Chondrocyte (in vitro differentiated cells): ENCODE measurements around the gene PRH2. TPM values are rescaled to one million over a fixed set of nuclear protein-coding genes. Genes with fewer than 3 reads are reported as not detected.

Experiments
- DNase-seq: peaks from one replicate; pipeline ENCODE4 v3.0.0; 2021; ENCODE audit warnings: mixed read lengths, low spot score
- H3K27ac Mint-ChIP-seq: one replicate; pipeline ENCODE4 v1.8.0; 2021; ENCODE audit warnings: mild to moderate bottlenecking, moderate library complexity, mixed read lengths; ENCODE audit not compliant: unreplicated experiment
- H3K27me3 Mint-ChIP-seq: 2 replicates; pipeline ENCODE4 v1.8.0; 2021; ENCODE audit warnings: low read depth, mixed read lengths
- H3K36me3 Mint-ChIP-seq: 2 replicates; pipeline ENCODE4 v1.8.0; 2021; ENCODE audit warnings: low read depth, mixed read lengths
- H3K4me1 Mint-ChIP-seq: 2 replicates; pipeline ENCODE4 v1.8.0; 2021; ENCODE audit warnings: low read depth, mild to moderate bottlenecking, mixed read lengths
- H3K4me3 Mint-ChIP-seq: one replicate; pipeline ENCODE4 v1.8.0; 2021; ENCODE audit warnings: mild to moderate bottlenecking, moderate library complexity, mixed read lengths; ENCODE audit not compliant: unreplicated experiment
- H3K9me3 Mint-ChIP-seq: 2 replicates; pipeline ENCODE4 v1.8.0; 2021; ENCODE audit warnings: low read depth, mixed read lengths
- total RNA-seq: library from RNA; stranded (reverse); gene quantifications from 3 replicates; pipeline ENCODE4 v1.2.1, GENCODE V29; 2021
- TF ChIP-seq, protein P1 (sequence below): fragments of 200-600 bp; sonication (generic); IDR thresholded peaks from 2 replicates; pipeline ENCODE4 v1.5.0; 2021; ENCODE audit warnings: antibody characterized with exemption, mild to moderate bottlenecking, moderate library complexity

The PRH2 gene
- total RNA-seq, 1 donor from 2014 or later = not detected

DNA sequence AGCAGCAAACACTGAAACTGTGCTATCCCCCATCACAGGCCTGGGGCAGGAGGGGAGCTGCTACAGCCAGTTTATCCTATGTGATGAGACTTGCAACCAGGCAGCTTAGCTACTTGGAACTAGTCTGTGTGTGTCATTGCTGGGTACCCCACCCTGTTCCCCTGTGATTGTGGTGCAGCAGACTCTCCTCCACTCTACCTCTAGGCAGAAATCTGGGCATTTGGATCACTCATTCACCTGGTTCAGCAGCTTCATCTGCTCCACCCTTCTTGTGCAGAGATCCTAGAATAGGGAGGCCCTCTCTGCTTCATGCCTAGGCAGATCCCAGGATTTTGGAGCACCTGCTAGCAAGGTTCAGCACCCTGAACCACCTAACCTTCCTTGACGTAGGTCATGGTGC, 28.5 kb upstream of the PRH2 start:
- TF ChIP-seq, protein P1, sequence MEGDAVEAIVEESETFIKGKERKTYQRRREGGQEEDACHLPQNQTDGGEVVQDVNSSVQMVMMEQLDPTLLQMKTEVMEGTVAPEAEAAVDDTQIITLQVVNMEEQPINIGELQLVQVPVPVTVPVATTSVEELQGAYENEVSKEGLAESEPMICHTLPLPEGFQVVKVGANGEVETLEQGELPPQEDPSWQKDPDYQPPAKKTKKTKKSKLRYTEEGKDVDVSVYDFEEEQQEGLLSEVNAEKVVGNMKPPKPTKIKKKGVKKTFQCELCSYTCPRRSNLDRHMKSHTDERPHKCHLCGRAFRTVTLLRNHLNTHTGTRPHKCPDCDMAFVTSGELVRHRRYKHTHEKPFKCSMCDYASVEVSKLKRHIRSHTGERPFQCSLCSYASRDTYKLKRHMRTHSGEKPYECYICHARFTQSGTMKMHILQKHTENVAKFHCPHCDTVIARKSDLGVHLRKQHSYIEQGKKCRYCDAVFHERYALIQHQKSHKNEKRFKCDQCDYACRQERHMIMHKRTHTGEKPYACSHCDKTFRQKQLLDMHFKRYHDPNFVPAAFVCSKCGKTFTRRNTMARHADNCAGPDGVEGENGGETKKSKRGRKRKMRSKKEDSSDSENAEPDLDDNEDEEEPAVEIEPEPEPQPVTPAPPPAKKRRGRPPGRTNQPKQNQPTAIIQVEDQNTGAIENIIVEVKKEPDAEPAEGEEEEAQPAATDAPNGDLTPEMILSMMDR = no peak
- H3K27ac Mint-ChIP-seq = no peak overlapping the region
- no peaks in the 10 kb centered on the region for H3K27me3 Mint-ChIP-seq
- H3K9me3 Mint-ChIP-seq = peaks cover 34% of the 10 kb centered on the region
- no peak overlapping the region for H3K4me3 Mint-ChIP-seq
- no peaks in the 10 kb centered on the region for H3K4me1 Mint-ChIP-seq
- DNase-seq = no peak
- peaks cover 19% of the 10 kb centered on the region for H3K36me3 Mint-ChIP-seq

DNA sequence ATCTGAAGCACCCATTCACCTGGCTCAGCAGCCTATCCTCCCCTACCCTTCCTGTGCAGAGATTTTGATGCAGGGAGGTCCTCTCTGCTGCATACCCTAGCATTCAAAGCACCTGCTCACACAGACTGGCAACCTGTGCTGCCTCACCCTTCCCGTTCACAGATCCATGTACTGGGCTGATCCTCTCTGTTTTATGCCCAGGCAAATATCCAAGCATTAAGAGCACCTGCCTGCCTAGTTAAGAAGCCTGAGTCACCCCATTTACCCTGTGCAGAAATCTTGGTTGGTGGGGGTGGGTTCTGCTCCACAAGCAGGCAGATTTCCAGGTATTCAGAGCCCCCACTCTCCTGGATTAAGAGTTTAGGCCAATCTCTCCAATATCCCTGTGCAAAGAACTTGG, 28.1 kb upstream of the PRH2 start:
- no peak for DNase-seq
- H3K36me3 Mint-ChIP-seq = peaks cover 19% of the 10 kb centered on the region
- no peak overlapping the region for H3K27ac Mint-ChIP-seq
- no peaks in the 10 kb centered on the region for H3K27me3 Mint-ChIP-seq
- H3K4me1 Mint-ChIP-seq = no peaks in the 10 kb centered on the region
- no peak overlapping the region for H3K4me3 Mint-ChIP-seq
- TF ChIP-seq, protein P1 = no peak
- H3K9me3 Mint-ChIP-seq = peaks cover 34% of the 10 kb centered on the region

DNA sequence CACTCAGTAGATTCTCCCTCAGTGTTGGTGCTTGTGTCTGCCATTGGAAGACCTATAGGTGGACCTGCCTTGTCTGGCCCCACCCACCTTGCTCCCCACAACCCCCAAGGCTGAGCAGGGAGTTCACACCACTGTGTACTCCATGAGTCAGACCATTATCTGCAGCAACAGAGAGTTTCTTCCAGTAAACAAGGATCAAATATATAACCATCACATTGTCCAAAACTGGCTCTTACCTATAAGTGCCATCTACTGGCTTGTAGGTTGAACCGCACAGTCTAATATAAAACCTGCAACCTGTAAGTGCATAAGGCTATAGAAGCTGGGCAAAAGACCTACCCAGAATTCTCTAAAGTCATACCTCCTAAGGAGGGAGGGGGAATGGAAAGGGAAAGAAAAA, 27.6 kb upstream of the PRH2 start:
- DNase-seq = no peak
- Mint-ChIP-seq H3K27ac (no peak overlapping the region), H3K4me3 (no peak overlapping the region), H3K27me3 (no peaks in the 10 kb centered on the region), H3K4me1 (no peaks in the 10 kb centered on the region), H3K36me3 (peaks cover 19% of the 10 kb centered on the region), H3K9me3 (peaks cover 34% of the 10 kb centered on the region)
- TF ChIP-seq, protein P1 = no peak

DNA sequence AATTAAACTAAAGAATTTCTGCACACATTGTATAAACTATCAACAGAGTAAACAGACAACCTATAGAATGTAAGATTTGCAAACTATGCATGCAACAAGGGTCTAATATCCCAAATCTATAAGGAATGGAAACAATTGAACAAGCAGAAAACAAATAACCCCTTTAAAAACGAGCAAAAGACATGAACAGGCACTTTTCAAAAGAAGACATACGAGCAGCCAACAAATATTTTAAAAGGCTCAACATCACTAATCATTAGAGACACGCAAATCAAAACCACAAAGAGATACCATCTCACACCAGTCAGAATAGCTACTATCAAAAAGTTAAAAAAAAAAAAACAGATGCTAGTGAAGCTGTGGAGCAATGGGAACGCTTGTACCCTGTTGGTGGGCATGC, 24.4 kb upstream of the PRH2 start:
- peaks cover 37% of the 10 kb centered on the region for H3K9me3 Mint-ChIP-seq

DNA sequence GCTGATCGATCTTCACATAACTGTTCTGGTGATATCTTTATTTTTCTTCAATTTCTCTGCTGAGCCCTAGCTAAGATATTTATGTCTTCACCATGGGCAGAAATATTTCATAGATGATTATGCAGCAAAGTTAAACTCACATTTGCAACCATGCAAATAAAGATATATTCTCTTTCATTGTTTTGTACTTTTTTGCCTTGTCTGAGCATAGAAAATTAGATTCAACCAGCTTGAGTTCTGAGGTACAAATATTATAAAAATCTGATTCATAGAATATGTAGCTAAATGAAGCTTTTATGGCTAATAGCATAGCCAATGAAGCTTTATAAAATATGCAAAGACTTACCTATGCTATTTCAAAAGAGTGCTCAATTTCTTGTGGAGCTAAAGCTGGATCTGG, 19.6 kb upstream of the PRH2 start, which contains the start of gene TAS2R13:
Gene TAS2R13 (minus strand): TSS at position 101 of the 400 bp plus-strand sequence. CDS start 264 bp downstream, outside the sequence.
- TF ChIP-seq, protein P1 = no peak
- H3K4me1 Mint-ChIP-seq = no peaks in the 10 kb centered on the region
- no peak within 1 kb of the TSS for H3K27ac Mint-ChIP-seq

More for the DNA sequence above, 24.4 kb upstream of the PRH2 start:
- Mint-ChIP-seq H3K36me3 (peaks cover 21% of the 10 kb centered on the region), H3K27ac (no peak overlapping the region), H3K27me3 (no peaks in the 10 kb centered on the region), H3K4me1 (no peaks in the 10 kb centered on the region), H3K4me3 (no peak overlapping the region)
- TF ChIP-seq, protein P1 = no peak
- no peak for DNase-seq

More for the DNA sequence above, 19.6 kb upstream of the PRH2 start, which contains the start of gene TAS2R13:
- Mint-ChIP-seq H3K9me3 (peaks cover 11% of the 10 kb centered on the region), H3K4me3 (no peak within 1 kb of the TSS), H3K36me3 (peaks cover 8% of the 10 kb centered on the region), H3K27me3 (no peaks in the 10 kb centered on the region)
- DNase-seq = no peak
